H1 (cell line): ENCODE measurements around the gene AKAP12.

Experiments used
- POLR2A ChIP-seq, 2 experiments: IDR thresholded peaks; 1 replicate in 1 of 2; 2 replicates in 1 of 2; pipeline ENCODE4 v1.6.1; 2011; ENCODE audit warnings: low read depth in 2 of 2, low read length in 2 of 2, mild to moderate bottlenecking in 2 of 2; ENCODE audit errors: control extremely low read depth in 1 of 2
- USF2 ChIP-seq: IDR thresholded peaks from 2 replicates; pipeline ENCODE4 v1.6.1; 2011; ENCODE audit warnings: low read length, improper control_type of control experiment

GRCh38 chr6:151279891-151280290, 40.1 kb downstream of the AKAP12 start:
- no peak for TF ChIP-seq USF2
- no peak for TF ChIP-seq POLR2A (IDR thresholded peaks at IDR 0.05; ENCODE audit: control extremely low read depth in 1 of 2, low read depth in 2 of 2, low read length in 2 of 2)
